Measurements from ENCODE around the gene SPATA12. TPM values are rescaled to one million over a fixed set of nuclear protein-coding genes. Genes with fewer than 3 reads are reported as not detected.
A peak's percentile ranks its signal among the peaks of the same experiment; 100 is the strongest.

SPATA12 gene
- total and polyA plus RNA-seq, 12 donors, result not detected

DNA sequence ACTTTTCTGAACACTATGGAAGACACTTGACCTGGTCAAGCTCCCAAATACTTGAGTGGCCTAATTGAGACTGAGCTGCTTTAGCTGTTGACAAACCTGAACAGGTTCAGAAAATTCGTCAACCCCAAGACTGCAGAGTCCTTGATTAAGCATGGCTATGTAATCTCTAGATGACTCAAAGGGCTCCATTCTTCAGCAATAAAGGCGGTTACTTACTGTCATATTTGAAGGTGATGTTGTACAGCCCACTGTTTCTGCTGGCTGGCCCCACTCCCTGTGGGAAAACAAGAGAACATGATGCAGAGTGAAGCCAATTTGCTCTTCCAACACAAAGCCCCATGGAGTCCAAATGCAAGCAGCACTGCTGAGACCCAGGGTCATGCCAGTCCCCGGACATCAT, 59.6 kb downstream of the SPATA12 start:
- no peak overlapping the region for H3K4me3 ChIP-seq
- 40 to 51% methylated on average over 3 of the region's 3 CpGs for WGBS, 2 donors
- intact Hi-C loops (cut with DNase I), result no loop called here
- H3K9me3 ChIP-seq, result no peaks in the 10 kb centered on the region
- ATAC-seq (peak in 4 of 8 donors; percentile 27 to 61 (median 50)), DNase-seq (no peak)
- H3K27ac ChIP-seq, result peak overlapping the region in 1 of 10 donors; percentile 22
- TF ChIP-seq, protein P1, sequence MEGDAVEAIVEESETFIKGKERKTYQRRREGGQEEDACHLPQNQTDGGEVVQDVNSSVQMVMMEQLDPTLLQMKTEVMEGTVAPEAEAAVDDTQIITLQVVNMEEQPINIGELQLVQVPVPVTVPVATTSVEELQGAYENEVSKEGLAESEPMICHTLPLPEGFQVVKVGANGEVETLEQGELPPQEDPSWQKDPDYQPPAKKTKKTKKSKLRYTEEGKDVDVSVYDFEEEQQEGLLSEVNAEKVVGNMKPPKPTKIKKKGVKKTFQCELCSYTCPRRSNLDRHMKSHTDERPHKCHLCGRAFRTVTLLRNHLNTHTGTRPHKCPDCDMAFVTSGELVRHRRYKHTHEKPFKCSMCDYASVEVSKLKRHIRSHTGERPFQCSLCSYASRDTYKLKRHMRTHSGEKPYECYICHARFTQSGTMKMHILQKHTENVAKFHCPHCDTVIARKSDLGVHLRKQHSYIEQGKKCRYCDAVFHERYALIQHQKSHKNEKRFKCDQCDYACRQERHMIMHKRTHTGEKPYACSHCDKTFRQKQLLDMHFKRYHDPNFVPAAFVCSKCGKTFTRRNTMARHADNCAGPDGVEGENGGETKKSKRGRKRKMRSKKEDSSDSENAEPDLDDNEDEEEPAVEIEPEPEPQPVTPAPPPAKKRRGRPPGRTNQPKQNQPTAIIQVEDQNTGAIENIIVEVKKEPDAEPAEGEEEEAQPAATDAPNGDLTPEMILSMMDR (IDR thresholded peaks at IDR 0.05), result no peak
- peaks cover 0 to 16% (median 5%) of the 10 kb centered on the region in 9 donors for H3K4me1 ChIP-seq
- no peaks in the 10 kb centered on the region for H3K27me3 ChIP-seq
- no peaks in the 10 kb centered on the region for H3K36me3 ChIP-seq

DNA sequence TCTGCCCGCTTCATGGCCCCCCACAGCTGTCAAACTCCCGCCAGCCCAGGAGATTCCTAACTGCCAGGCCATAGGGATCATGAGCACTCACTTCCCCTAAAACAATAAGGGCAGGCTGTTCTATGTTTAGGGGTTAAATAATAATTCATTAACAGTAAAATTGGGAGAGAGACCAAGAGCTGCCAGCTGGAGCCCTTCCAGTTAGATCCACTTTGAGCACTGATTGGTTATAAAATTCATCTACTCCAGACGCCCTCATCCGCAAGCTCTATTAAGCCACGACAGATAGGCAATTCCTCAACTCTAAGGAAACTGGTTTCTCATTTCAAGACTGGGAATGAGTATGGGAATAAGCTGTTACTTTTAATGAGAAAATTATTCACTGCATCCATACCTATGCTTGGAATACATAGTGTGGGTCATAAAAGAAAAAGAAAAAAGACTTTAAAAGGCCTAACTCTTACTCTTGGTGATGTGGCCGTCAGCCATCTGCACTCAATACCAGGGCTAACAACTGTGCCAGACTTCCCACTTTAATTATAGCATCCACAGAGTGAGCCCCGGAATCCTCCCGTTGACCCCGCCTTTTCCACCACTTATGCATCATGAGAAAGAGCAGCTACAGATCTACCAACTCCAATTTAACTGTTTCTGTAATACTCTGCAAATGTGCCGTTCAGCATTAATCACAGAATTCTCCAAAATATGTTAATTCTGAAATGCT, 60.1 kb downstream of the SPATA12 start:
- Histone ChIP-seq H3K27me3 (no peaks in the 10 kb centered on the region), H3K4me3 (no peak overlapping the region), H3K27ac (peak overlapping the region in 1 of 10 donors; percentile 22), H3K9me3 (no peaks in the 10 kb centered on the region), H3K36me3 (no peaks in the 10 kb centered on the region), H3K4me1 (peaks cover 0 to 16% (median 5%) of the 10 kb centered on the region in 9 donors)
- TF ChIP-seq, protein P1 (IDR thresholded peaks at IDR 0.05), result no peak
- DNase-seq, result no peak
- peak in 4 of 8 donors; percentile 46 to 63 (median 58) for ATAC-seq
- WGBS, 2 donors, result 33 to 42% methylated on average over 10 of the region's 10 CpGs
- intact Hi-C loops (cut with DNase I), result no loop called here

Other genes with a start within 250 kb of the SPATA12 start
- gene IL17RD, start 104.7 kb downstream of the SPATA12 start, total RNA-seq, result 10 to 100 TPM in 2 of 10 donors, 1 to 10 TPM in 8; 3.3 to 15.6 (median 6.0) TPM
- gene IL17RD, start 104.7 kb downstream of the SPATA12 start, polyA plus RNA-seq, result 1 to 10 TPM; 1.3 TPM
- 1 to 10 TPM in 1 of 10 donors, under 1 TPM in 5, not detected in 4; 0.22 to 1.2 (median 0.54) TPM for gene HESX1, start 139.3 kb downstream of the SPATA12 start, total RNA-seq
- gene HESX1, start 139.3 kb downstream of the SPATA12 start, polyA plus RNA-seq, result 1 to 10 TPM in 1 of 2 donors, under 1 TPM in 1; 0.28 to 1.5 TPM
- 10 to 100 TPM; 44.7 to 58.7 (median 51.0) TPM for gene APPL1, start 167.1 kb downstream of the SPATA12 start, total RNA-seq
- 10 to 100 TPM; 10.7 to 14.3 TPM for gene APPL1, start 167.1 kb downstream of the SPATA12 start, polyA plus RNA-seq
- gene ASB14, start 232.0 kb downstream of the SPATA12 start, total RNA-seq, result 10 to 100 TPM in 5 of 10 donors, 1 to 10 TPM in 5; 1.9 to 26.2 (median 9.7) TPM
- gene ASB14, start 232.0 kb downstream of the SPATA12 start, polyA plus RNA-seq, result 1 to 10 TPM in 1 of 2 donors, under 1 TPM in 1; 0.01 to 2.5 TPM

Measured in heart right ventricle (tissue), 16 donors.